Mucosa of descending colon (tissue), 3 donors: ENCODE results near the gene LTBP3. TPM values are rescaled to one million over a fixed set of nuclear protein-coding genes. Genes with fewer than 3 reads are reported as not detected.

Experiments used
- ATAC-seq: fragments of 200-7000 bp; cut with Tn5 transposase; one replicate; pipeline ENCODE4 v1.9.1; 2020; ENCODE audit warnings: mild to moderate bottlenecking, moderate library complexity
- DNase-seq, 3 donors: peaks; one replicate each; pipeline ENCODE4 v3.0.0-alpha.2; 2020
- H3K36me3 ChIP-seq: fragments of 200-600 bp; one replicate; pipeline ENCODE4 v1.8.0; 2021; ENCODE audit warnings: low read depth, mild to moderate bottlenecking
- H3K4me1 ChIP-seq: fragments of 200-600 bp; one replicate; pipeline ENCODE4 v1.8.0; 2021; ENCODE audit warnings: low read depth, mild to moderate bottlenecking
- H3K4me3 ChIP-seq: fragments of 200-600 bp; one replicate; pipeline ENCODE4 v1.8.0; 2021; ENCODE audit warnings: mild to moderate bottlenecking
- H3K9me3 ChIP-seq: fragments of 200-600 bp; one replicate; pipeline ENCODE4 v1.8.0; 2021; ENCODE audit warnings: mild to moderate bottlenecking
- intact Hi-C, 2 donors: fragments of 100-400 bp; cut with DNase I in 1 of 2; cut with micrococcal nuclease in 1 of 2; formaldehyde crosslinking; loops; one replicate each; pipeline versions ENCODE4 v1.11.0 to v1.11.1; 2022; cut with DNase I, micrococcal nuclease
- total RNA-seq, 3 donors: library from RNA; stranded (reverse); fragmentation: NEBNext Ultra II Directional in 2 of 3; extraction: Animal tissue kit (Norgen Biotek cat#: 25700) in 2 of 3; gene quantifications; one replicate each; pipeline versions ENCODE4 v1.2.1 to v1.2.4, GENCODE V29; 2021 to 2023
- TF ChIP-seq, protein P1 (sequence below): fragments of 200-600 bp; IDR thresholded peaks from one replicate; pipeline ENCODE4 v1.8.0; 2022; ENCODE audit warnings: antibody characterized with exemption, mild to moderate bottlenecking
- donor health status: DM: no; HTN: no; CAD: no; lungs with moderate emphysema.
- donor health status: DM: no; HTN: no; CAD: no.
- donor health status: DM: no; HTN: yes; CAD: no.

LTBP3 gene
- total RNA-seq, 3 donors from 2014 or later: 22.6 to 133 (median 36.7) TPM

DNA sequence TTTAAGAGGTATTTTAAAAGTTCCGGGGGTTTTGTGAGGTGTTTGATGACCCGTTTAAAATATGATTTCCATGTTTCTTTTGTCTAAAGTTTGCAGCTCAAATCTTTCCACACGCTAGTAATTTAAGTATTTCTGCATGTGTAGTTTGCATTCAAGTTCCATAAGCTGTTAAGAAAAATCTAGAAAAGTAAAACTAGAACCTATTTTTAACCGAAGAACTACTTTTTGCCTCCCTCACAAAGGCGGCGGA lies 59.5 kb downstream of the LTBP3 start:
- intact Hi-C loops: no loop called here
- peaks cover 12% of the 10 kb centered on the region for H3K4me1 ChIP-seq
- ATAC-seq: no peak
- no peaks in the 10 kb centered on the region for H3K36me3 ChIP-seq
- TF ChIP-seq, protein P1, sequence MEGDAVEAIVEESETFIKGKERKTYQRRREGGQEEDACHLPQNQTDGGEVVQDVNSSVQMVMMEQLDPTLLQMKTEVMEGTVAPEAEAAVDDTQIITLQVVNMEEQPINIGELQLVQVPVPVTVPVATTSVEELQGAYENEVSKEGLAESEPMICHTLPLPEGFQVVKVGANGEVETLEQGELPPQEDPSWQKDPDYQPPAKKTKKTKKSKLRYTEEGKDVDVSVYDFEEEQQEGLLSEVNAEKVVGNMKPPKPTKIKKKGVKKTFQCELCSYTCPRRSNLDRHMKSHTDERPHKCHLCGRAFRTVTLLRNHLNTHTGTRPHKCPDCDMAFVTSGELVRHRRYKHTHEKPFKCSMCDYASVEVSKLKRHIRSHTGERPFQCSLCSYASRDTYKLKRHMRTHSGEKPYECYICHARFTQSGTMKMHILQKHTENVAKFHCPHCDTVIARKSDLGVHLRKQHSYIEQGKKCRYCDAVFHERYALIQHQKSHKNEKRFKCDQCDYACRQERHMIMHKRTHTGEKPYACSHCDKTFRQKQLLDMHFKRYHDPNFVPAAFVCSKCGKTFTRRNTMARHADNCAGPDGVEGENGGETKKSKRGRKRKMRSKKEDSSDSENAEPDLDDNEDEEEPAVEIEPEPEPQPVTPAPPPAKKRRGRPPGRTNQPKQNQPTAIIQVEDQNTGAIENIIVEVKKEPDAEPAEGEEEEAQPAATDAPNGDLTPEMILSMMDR: no peak
- DNase-seq: no peak
- no peaks in the 10 kb centered on the region for H3K9me3 ChIP-seq
- peak overlapping the region; percentile 76 for H3K4me3 ChIP-seq

DNA sequence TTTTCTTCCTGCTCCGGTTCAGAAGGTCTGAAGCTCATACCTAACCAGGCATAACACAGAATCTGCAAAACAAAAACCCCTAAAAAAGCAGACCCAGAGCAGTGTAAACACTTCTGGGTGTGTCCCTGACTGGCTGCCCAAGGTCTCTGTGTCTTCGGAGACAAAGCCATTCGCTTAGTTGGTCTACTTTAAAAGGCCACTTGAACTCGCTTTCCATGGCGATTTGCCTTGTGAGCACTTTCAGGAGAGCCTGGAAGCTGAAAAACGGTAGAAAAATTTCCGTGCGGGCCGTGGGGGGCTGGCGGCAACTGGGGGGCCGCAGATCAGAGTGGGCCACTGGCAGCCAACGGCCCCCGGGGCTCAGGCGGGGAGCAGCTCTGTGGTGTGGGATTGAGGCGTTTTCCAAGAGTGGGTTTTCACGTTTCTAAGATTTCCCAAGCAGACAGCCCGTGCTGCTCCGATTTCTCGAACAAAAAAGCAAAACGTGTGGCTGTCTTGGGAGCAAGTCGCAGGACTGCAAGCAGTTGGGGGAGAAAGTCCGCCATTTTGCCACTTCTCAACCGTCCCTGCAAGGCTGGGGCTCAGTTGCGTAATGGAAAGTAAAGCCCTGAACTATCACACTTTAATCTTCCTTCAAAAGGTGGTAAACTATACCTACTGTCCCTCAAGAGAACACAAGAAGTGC lies 60.0 kb downstream of the LTBP3 start:
- no peaks in the 10 kb centered on the region for H3K36me3 ChIP-seq
- no peaks in the 10 kb centered on the region for H3K9me3 ChIP-seq
- peak overlapping the region; percentile 76 for H3K4me3 ChIP-seq
- TF ChIP-seq, protein P1: no peak
- intact Hi-C loops: no loop called here
- DNase-seq (peak in 2 of 3 donors; percentile 69 to 73), ATAC-seq (peak; percentile 17)
- H3K4me1 ChIP-seq: peaks cover 16% of the 10 kb centered on the region

DNA sequence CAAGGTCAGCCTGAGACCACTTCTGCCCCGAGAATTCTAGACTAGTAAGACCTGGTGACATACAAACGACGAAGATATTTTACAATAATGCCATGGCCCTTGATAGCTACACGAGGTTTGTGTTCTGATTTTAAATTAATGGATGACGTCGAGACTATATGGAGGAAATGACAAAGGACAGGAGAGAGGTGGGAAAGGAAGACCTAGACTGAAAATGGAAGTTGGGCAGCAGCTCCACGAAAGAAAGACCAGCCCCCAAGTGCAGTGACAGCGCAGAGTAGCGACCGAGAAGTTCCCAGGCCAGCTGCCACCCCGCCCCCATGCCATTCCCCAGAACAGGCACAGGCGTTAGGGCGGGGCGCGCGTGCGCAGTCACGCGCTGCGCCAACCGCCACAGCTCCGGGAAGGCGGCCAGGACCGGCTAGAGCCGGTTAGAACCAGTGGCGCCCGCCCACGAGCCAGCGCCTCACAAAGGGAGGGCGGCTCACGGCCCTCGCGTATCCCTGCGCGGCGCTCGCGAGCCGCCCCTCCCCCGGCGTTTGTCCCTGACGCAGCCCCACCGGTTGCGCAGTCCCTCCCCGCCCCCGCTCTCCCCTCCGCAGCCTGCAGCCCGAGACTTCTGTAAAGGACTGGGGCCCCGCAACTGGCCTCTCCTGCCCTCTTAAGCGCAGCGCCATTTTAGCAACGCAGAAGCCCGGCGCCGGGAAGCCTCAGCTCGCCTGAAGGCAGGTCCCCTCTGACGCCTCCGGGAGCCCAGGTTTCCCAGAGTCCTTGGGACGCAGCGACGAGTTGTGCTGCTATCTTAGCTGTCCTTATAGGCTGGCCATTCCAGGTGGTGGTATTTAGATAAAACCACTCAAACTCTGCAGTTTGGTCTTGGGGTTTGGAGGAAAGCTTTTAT lies 60.8 kb downstream of the LTBP3 start:
- Histone ChIP-seq H3K4me1 (peaks cover 24% of the 10 kb centered on the region), H3K9me3 (no peaks in the 10 kb centered on the region), H3K36me3 (no peaks in the 10 kb centered on the region), H3K4me3 (peak overlapping the region; percentile 76)
- intact Hi-C loops: no loop called here
- ATAC-seq (peak; percentile 84), DNase-seq (peak; percentile 99)
- TF ChIP-seq, protein P1: no peak

DNA sequence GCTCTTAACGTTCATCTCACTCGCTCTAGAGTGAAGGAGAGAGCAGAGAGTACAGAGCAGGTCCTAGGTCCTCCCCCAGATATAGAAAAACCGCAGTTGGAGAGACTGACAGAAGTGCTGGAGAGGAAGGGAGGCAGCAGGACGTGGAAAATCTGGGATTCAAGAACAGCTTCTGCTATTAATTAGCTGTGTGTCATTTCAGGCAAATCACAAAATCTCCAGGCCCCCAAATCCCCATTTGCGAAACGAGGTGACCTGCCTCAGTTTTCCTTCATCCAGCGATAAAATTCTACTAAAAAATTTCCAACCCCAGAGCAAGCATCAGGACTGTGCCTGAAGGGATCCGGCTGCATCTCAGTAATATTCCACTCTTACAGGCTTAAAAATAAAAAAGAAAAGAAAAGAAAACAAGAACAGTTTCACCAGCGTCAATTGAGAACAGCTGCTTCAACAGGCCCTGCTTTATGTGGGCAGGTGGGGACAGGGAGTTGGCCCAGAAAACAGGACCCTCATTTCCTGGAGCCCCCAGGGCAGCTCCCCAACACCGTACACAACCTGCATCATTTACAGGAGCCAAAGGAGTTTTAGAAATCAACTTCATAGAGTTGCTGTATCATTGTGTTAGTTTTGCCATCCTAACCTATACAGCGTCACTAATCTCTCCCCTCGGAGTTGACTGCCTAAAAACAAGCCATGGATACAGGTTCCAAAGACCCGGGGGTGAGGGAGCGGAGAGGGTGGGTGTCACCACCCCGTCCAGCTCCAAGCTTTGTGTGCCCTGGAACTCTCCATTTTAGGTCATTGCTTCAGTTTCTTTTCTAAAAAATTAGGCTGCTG lies 61.6 kb downstream of the LTBP3 start:
- Histone ChIP-seq H3K4me3 (no peak overlapping the region), H3K4me1 (peaks cover 33% of the 10 kb centered on the region), H3K9me3 (no peaks in the 10 kb centered on the region), H3K36me3 (no peaks in the 10 kb centered on the region)
- DNase-seq (peak in 2 of 3 donors; percentile 36 to 38), ATAC-seq (no peak)
- TF ChIP-seq, protein P1: no peak
- intact Hi-C loops: no loop called here

DNA sequence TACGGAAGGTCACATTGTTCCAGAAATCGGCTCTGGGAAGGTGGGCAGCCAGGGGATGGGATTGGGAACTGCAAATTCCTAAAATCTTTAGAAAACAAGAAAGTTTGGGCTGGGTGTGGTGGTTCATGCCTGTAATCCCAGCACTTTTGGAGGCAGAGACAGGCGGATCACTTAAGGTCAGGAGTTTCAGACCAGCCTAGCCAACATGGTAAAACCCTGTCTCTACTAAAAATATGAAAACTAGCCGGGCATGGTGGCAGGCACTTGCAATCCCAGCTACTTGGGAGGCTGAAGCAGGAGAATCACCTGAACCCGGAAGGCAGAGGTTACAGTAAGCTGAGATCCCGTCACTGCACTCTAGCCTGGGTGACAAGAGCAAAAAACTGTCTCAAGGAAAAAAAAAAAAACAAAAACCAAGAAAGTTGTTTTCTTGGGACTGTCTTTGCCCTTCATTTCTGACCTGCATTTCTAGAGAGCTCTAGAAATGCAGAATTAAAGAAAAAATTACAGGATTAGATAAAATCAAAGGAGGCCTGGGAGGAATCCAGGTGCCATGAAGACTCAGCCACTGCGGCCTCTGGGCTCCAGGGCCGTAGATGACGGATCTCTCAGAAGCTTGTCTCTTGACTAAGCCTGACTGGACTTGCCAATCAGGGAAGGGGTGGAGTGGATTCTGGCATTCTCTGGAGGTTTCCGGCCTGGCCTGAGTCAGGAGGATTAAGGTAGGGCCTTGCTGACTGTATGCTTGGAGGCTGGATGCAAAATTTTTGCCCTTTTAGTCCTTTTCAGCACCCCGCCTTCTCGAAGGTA lies 64.6 kb downstream of the LTBP3 start:
- peaks cover 62% of the 10 kb centered on the region for H3K4me1 ChIP-seq

More for the DNA sequence above, 64.6 kb downstream of the LTBP3 start:
- Histone ChIP-seq H3K36me3 (no peaks in the 10 kb centered on the region), H3K4me3 (no peak overlapping the region), H3K9me3 (no peaks in the 10 kb centered on the region)
- TF ChIP-seq, protein P1: no peak
- DNase-seq: peak; percentile 72 to 87 (median 77)
- intact Hi-C loops: no loop called here
- peak; percentile 16 for ATAC-seq
